BJ (cell line): ENCODE results near the gene ZFP30. TPM values are rescaled to one million over a fixed set of nuclear protein-coding genes. Genes with fewer than 3 reads are reported as not detected.
A peak's percentile ranks its signal among the peaks of the same experiment; 100 is the strongest.
"Not testable (repeated sequence)": the region's sequence is repeated elsewhere in the genome, so short reads cannot be mapped to it uniquely, and the experiment has no call there.

Experiments
- CTCF ChIA-PET: fragments of 350-600 bp; formaldehyde crosslinking; extraction: SDS; loops from one replicate; lab custom pipeline; 2021; ENCODE audit warnings: antibody characterized with exemption, inconsistent platforms; lab: Yijun Ruan, JAX
- POLR2A ChIA-PET: fragments of 300-600 bp; sonication (Branson Sonifier 250); formaldehyde crosslinking; extraction: SDS; loops from one replicate; lab custom pipeline; 2021; ENCODE audit warnings: antibody characterized with exemption; lab: Charles Lee
- DNase-seq: peaks from one replicate; pipeline ENCODE4 v3.0.0-alpha.2; 2011; ENCODE audit warnings: low read depth
- H3K27me3 ChIP-seq: 2 replicates; pipeline ENCODE4 v1.6.0; 2011; ENCODE audit warnings: low read length; ENCODE audit not compliant: control insufficient read depth, insufficient read depth
- H3K36me3 ChIP-seq: 2 replicates; pipeline ENCODE4 v1.5.1; 2011; ENCODE audit warnings: low read length; ENCODE audit not compliant: control insufficient read depth, insufficient read depth
- H3K4me3 ChIP-seq: 2 replicates; pipeline ENCODE4 v1.5.1; 2011; ENCODE audit warnings: low read depth, mild to moderate bottlenecking, control low read depth, low read length
- CTCF ChIP-seq: IDR thresholded peaks from 2 replicates; pipeline ENCODE4 v1.5.1; 2011; ENCODE audit warnings: low read depth, mild to moderate bottlenecking, control low read depth, inconsistent platforms, low read length, moderate library complexity; ENCODE audit not compliant: insufficient read depth
- polyA plus RNA-seq: library from polyadenylated mRNA; depleted of rRNA; stranded (reverse); fragments of >200 nt; gene quantifications from 2 replicates; pipeline ENCODE4 v1.2.3, GENCODE V29; 2011

ZFP30 gene
- polyA plus RNA-seq, 1 experiment = 3.9 TPM

DNA sequence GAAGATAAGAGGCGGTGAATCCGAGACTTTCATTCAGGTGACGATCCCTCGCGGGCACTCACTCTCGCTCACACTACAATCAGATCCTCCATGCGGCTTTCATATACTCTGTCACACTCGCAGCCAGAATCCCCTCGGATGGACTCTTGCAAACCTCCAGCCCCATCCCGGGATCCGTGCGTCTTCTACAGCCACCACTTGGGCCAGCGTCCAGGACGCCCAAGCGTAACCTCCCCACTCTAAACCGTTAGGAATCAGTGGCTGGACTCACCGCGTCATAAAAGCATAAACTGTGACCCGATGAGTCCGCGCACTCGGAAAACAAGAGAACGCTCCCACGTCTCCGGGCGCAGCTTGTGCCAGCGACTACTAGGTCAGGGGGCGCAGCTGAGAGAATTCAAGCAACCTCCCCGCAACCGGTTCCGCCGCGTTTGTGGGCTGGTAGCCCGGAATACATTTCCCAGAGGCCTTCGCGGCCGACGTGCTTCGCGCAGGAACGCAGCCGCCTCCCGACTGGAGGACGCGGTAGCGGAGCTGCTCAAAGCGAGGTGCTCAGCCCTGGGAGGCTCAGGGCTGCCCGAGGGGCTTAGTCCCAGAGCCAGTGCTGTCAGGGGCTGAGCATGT is 36.7 kb upstream of the ZFP30 start:
- POLR2A ChIA-PET = no interaction called here
- peak; percentile 33 for DNase-seq
- CTCF ChIA-PET = no interaction called here
- TF ChIP-seq CTCF = no peak
- peaks cover 2% of the 10 kb centered on the region; the same call in 1 of the 2 replicates for H3K36me3 ChIP-seq
- H3K27me3 ChIP-seq = no peaks in the 10 kb centered on the region
- peak overlapping the region; percentile 56 for H3K4me3 ChIP-seq

- TF ChIP-seq CTCF = no peak
- POLR2A ChIA-PET = no interaction called here
- CTCF ChIA-PET = no interaction called here
Measured at GRCh38 chr19:37683520-37683919, 28.3 kb upstream of the ZFP30 start.

DNA sequence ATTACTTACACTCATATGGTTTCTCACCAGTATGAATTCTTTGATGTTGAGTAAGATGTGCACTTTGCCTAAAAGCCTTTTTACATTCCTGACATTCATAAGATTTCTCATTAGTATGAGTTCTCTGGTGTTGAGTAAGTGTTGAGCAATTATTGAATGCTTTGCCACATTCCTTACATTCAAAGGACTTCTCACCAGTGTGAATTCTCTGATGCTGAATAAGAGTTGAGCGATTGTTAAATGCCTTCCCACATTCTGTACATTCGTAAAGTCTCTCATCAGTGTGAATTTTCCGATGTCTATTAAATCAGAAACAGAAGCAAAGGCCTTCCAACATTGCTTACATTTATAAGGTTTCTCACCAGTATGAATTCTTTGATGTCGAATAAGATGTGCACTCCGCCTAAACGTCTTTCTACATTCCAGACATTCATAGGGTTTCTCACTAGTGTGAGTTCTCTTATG is 14.2 kb upstream of the ZFP30 start:
- POLR2A ChIA-PET = no interaction called here
- Histone ChIP-seq H3K4me3 (no peak overlapping the region), H3K36me3 (no peaks in the 10 kb centered on the region), H3K27me3 (no peaks in the 10 kb centered on the region)
- TF ChIP-seq CTCF = no peak
- DNase-seq = no peak
- CTCF ChIA-PET = no interaction called here

More at GRCh38 chr19:37683520-37683919, 28.3 kb upstream of the ZFP30 start:
- no peak for DNase-seq
- Histone ChIP-seq H3K36me3 (no peaks in the 10 kb centered on the region), H3K4me3 (no peak overlapping the region), H3K27me3 (no peaks in the 10 kb centered on the region)

DNA sequence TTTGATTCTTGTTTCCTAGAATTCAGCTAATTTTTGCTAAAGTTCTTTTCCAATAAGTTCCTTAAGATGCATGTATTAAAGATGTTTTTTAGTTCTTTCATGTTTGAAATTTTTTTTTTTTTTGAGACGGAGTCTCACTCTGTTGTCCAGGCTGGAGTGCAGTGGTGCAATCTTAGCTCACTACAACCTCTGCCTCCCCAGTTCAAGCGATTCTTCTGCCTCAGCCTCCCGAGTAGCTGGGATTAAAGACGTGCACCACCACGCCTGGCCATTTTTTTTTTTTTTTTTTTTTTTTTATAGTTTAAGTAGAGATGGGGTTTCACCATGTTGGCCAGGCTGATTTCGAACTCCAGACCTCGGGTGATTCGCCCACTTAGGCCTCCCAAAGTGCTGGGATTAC is 1.9 kb upstream of the ZFP30 start:
- H3K27me3 ChIP-seq, H3K36me3 ChIP-seq, POLR2A ChIA-PET, H3K4me3 ChIP-seq, DNase-seq: not testable (repeated sequence)
- CTCF ChIA-PET = interaction anchor here (0.6 kb wide), 1 partner anchor 571 kb away, joined by 10 read pairs; no protein-coding TSS in a partner anchor

DNA sequence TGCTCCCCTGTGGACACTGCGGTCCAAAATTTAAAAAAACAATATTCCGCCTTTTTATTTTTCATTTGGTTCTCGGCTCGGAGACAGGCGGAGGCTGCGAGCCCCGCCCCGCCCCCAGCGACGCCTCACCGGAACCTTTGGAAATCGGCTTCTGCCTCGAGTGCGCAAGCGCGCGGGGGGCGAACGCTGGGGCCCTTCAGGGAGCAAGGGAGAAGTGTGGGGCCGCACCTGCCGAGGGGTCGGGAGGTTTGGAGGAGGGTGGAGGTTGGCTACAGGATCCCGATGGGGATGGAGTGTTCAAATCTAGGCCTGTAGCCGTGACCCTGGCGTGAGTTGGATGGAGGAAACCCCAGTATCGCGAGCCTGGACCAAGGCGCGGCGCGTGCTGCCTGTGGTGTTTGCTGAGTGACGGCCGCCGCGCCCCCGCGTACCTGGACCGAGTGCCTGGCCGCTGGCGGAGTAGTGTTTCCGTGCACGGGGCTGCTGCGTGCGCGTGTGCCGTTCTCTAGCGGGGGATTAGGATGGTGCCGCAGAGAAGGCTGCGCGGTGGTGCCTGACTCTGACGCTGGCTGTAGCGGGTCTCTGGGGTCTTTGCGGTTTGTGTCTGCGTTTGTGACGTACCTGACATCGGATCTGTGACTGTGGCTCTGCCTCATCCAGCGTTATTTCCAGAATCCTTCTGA is 565 bp upstream of the ZFP30 start:
- DNase-seq = peak; percentile 30
- Histone ChIP-seq H3K4me3 (peak overlapping the region; percentile 80), H3K36me3 (peaks cover 1% of the 10 kb centered on the region; the same call in 1 of the 2 replicates), H3K27me3 (no peaks in the 10 kb centered on the region)
- ChIA-PET CTCF (interaction anchor here (1.4 kb wide), 1 partner anchor 10 kb away, joined by 3 read pairs; no protein-coding TSS in a partner anchor), POLR2A (no interaction called here)
- no peak for TF ChIP-seq CTCF
